ENCODE measurements around the gene PDGFC.
A peak's percentile ranks its signal among the peaks of the same experiment; 100 is the strongest.

Gene PDGFC

DNA sequence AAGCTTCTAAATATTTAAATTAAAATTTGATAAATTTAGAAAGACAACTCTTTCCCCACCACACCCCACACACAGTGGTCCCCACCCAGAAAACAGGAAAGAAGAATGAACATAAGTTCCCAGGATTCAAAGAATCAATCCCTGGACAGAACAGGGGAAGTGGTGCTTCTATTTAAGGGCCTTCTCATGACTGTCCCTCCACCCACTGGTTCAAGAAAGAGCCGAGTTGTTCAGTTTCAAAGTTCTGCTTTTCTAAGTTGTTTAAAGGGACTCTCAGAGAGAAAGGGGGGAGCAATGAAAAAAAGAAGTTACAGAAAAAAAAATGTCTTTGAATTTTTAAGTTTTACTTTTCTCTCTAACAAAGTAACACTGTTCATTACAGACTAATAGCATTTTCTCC, 195.8 kb downstream of the PDGFC start:
- H3K4me3 ChIP-seq (replicated peaks; ENCODE audit: low read depth, low read length): no peak overlapping the region
- no peak for TF ChIP-seq CTCF (IDR thresholded peaks at IDR 0.05; ENCODE audit: low read depth, low read length, missing control alignments)
- DNase-seq (ENCODE audit: extremely low read depth, low read depth): no peak

- DNase-seq (ENCODE audit: extremely low read depth, low read depth): no peak
Measured at GRCh38 chr4:156774422-156774821, 197.2 kb downstream of the PDGFC start.

DNA sequence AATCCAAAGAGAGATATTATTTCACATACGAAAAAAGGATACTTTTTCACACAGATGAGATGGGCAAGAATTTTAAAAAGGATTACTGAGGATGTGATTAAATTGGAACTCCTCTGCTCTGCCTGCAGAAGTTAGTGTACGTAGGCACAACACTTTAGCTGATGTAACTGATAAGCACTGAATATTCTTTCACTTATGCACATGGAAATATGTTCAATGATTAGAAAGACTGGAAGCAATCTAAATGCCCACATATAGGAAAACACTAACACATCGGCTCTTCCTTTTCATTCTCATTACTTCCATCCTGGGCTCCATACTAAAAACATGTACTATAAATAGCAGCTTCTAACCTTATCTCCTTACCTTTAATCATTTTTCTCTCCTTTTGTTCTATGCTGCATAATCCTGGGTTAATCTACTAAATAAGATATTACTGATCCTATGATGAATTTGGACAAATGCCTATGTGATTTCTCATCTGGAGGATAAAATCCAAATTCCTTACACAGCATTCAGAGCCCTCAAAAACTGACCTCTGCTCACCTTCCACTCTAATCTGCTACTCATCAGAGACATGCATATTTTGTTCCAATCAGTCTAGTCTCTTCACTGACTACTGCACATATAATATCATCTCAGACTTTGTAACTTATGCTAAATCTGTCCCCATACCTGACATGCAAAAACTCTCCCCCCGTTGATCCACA, 197.8 kb downstream of the PDGFC start:
- 0 out of 2 replicates have a peak overlapping the region, but pooled peaks have one; percentile 6 for H3K4me3 ChIP-seq (replicated peaks; ENCODE audit: low read depth, low read length)
- DNase-seq (ENCODE audit: extremely low read depth, low read depth): no peak
- TF ChIP-seq CTCF (IDR thresholded peaks at IDR 0.05; ENCODE audit: low read depth, low read length, missing control alignments): no peak

More at GRCh38 chr4:156774422-156774821, 197.2 kb downstream of the PDGFC start:
- H3K4me3 ChIP-seq (replicated peaks; ENCODE audit: low read depth, low read length): 0 out of 2 replicates have a peak overlapping the region, but pooled peaks have one; percentile 6
- TF ChIP-seq CTCF (IDR thresholded peaks at IDR 0.05; ENCODE audit: low read depth, low read length, missing control alignments): no peak

DNA sequence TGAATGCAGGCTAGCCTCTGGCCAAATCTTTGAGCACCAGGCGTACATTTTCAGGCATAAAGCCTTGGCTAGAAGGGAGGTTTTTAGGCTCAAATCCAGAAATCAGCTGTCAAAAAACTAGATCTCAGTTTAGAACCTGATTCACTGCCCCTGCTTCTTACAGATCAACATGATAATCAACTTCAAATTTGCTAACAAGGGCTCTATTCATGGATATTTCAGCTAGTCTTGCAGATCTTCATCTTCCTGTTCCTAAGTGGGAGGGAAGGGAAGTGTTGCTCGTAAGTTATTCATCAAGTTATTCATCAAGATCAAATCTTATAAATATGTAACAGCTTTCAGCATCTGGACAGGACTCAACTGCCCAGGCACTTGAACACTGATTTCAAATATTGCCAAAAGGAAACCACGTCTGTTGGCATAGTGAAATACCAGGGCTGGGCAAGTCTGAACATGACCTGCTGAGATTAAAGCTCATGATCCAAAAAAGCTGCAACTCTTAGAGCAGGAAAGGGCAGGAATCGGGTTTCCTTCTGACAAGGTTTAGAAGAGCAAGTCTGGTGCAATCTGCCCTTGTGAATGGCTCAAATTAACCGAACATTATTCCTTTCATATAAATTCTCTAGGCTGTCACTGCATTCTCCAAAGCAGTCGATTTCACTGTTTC, 200.3 kb downstream of the PDGFC start:
- peak; percentile 92 for DNase-seq (ENCODE audit: extremely low read depth, low read depth)
- TF ChIP-seq CTCF (IDR thresholded peaks at IDR 0.05; ENCODE audit: low read depth, low read length, missing control alignments): no peak
- no peak overlapping the region for H3K4me3 ChIP-seq (replicated peaks; ENCODE audit: low read depth, low read length)

GRCh38 chr4:156770140-156770539, 201.5 kb downstream of the PDGFC start:
- no peak overlapping the region for H3K4me3 ChIP-seq (replicated peaks; ENCODE audit: low read depth, low read length)
- DNase-seq (ENCODE audit: extremely low read depth, low read depth): no peak
- no peak for TF ChIP-seq CTCF (IDR thresholded peaks at IDR 0.05; ENCODE audit: low read depth, low read length, missing control alignments)

DNA sequence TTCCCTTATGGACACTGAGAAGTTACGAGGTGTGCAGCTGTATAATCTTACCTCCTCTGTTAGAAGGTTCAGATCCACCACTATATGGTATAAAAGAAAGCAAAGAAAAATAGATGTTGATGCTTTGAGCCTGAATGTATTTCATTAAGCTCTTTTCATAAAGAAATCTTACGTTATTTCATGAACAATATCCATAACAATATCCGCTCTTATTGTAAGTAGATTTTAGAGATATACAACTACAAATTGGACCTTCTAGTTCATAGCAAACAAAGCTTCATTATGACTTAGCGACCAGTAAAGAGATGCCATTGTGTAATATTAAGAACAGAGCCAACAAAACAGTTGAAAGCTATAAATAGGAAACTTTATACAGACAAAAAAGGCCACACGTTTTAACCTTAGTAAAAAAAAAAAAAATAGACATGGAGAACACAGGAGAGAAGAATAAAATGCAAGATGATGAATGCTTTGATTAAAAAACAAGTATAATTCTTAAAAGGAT, 203.6 kb downstream of the PDGFC start:
- DNase-seq (ENCODE audit: extremely low read depth, low read depth): no peak
- H3K4me3 ChIP-seq (replicated peaks; ENCODE audit: low read depth, low read length): no peak overlapping the region
- no peak for TF ChIP-seq CTCF (IDR thresholded peaks at IDR 0.05; ENCODE audit: low read depth, low read length, missing control alignments)

Measured in HFF-Myc (cell line).